Neutrophil (primary cell): Measurements from ENCODE around the gene INPP4B.

Experiments
- H3K27ac ChIP-seq: fragments of 200-600 bp; sonication (generic); 2 replicates; pipeline ENCODE4 v1.5.1; 2016; ENCODE audit warnings: mild to moderate bottlenecking, moderate library complexity
- H3K27me3 ChIP-seq: fragments of 200-600 bp; sonication (generic); 2 replicates; pipeline ENCODE4 v1.6.0; 2016; ENCODE audit warnings: mild to moderate bottlenecking
- H3K36me3 ChIP-seq: fragments of 200-600 bp; sonication (generic); 2 replicates; pipeline ENCODE4 v1.5.1; 2017
- H3K4me1 ChIP-seq, 2 experiments: fragments of 200-600 bp in 1 of 2; sonication (generic) in 1 of 2; 1 replicate in 1 of 2; 2 replicates in 1 of 2; pipeline versions ENCODE4 v1.5.1 to v1.6.1; 2013 to 2016; ENCODE audit warnings: low read depth in 1 of 2, low read length in 1 of 2, mild to moderate bottlenecking in 1 of 2, moderate library complexity in 1 of 2; ENCODE audit not compliant: control insufficient read depth in 1 of 2, insufficient read depth in 1 of 2
- H3K4me3 ChIP-seq, 2 experiments: fragments of 200-600 bp in 1 of 2; sonication (generic) in 1 of 2; 1 replicate in 1 of 2; 2 replicates in 1 of 2; pipeline ENCODE4 v1.5.1; 2013 to 2016; ENCODE audit warnings: low read depth in 1 of 2, low read length in 1 of 2, mild to moderate bottlenecking in 1 of 2, moderate library complexity in 1 of 2
- H3K9me3 ChIP-seq: fragments of 200-600 bp; sonication (generic); 2 replicates; pipeline ENCODE4 v1.5.1; 2016
- TF ChIP-seq, protein P1 (sequence below): fragments of 200-600 bp; sonication (generic); IDR thresholded peaks from 2 replicates; pipeline ENCODE4 v1.5.1; 2016; ENCODE audit warnings: antibody characterized with exemption

Gene INPP4B

DNA sequence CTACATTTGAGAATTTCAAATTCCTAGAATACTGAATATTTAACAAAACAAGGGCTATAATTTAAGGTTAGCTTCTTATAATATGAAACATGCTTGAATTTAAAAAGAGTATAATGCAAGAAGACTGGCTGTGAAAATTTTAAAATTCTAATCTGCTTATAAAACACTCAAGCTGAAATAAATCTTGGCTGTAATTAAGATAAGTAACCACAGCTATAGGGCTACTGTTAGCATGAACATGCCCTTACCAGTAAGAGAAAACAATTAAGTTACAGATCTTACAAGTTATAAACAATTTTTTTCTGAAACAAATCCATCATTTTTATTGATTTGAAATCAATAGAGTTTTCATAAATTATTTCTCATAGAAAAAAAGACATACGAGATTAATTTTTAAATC is 148.2 kb downstream of the INPP4B start:
- Histone ChIP-seq H3K36me3 (no peaks in the 10 kb centered on the region), H3K4me3 (no peak overlapping the region), H3K4me1 (no peaks in the 10 kb centered on the region), H3K9me3 (no peaks in the 10 kb centered on the region), H3K27ac (no peak overlapping the region), H3K27me3 (no peaks in the 10 kb centered on the region)
- TF ChIP-seq, protein P1, sequence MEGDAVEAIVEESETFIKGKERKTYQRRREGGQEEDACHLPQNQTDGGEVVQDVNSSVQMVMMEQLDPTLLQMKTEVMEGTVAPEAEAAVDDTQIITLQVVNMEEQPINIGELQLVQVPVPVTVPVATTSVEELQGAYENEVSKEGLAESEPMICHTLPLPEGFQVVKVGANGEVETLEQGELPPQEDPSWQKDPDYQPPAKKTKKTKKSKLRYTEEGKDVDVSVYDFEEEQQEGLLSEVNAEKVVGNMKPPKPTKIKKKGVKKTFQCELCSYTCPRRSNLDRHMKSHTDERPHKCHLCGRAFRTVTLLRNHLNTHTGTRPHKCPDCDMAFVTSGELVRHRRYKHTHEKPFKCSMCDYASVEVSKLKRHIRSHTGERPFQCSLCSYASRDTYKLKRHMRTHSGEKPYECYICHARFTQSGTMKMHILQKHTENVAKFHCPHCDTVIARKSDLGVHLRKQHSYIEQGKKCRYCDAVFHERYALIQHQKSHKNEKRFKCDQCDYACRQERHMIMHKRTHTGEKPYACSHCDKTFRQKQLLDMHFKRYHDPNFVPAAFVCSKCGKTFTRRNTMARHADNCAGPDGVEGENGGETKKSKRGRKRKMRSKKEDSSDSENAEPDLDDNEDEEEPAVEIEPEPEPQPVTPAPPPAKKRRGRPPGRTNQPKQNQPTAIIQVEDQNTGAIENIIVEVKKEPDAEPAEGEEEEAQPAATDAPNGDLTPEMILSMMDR = no peak

DNA sequence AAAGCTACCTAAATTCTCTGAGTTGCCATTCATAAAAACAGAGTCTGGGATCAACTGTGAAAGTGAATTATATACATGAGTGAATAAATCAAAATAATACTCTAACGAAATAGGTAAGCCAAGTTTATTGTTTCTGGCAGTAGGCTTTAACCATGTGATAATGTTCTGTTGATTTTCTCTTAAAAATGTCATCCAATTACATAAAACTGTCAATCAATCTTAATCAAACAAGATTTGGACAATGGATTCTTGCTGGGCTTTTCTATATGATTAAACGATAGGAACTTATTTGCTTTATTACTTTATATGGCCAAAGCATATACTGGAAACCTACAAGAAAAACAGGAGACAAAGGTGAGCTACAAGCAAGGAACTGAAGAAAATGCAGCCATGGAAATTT is 148.8 kb downstream of the INPP4B start:
- Histone ChIP-seq H3K27ac (no peak overlapping the region), H3K36me3 (no peaks in the 10 kb centered on the region), H3K4me1 (no peaks in the 10 kb centered on the region), H3K9me3 (no peaks in the 10 kb centered on the region), H3K4me3 (no peak overlapping the region), H3K27me3 (no peaks in the 10 kb centered on the region)
- TF ChIP-seq, protein P1 = no peak

DNA sequence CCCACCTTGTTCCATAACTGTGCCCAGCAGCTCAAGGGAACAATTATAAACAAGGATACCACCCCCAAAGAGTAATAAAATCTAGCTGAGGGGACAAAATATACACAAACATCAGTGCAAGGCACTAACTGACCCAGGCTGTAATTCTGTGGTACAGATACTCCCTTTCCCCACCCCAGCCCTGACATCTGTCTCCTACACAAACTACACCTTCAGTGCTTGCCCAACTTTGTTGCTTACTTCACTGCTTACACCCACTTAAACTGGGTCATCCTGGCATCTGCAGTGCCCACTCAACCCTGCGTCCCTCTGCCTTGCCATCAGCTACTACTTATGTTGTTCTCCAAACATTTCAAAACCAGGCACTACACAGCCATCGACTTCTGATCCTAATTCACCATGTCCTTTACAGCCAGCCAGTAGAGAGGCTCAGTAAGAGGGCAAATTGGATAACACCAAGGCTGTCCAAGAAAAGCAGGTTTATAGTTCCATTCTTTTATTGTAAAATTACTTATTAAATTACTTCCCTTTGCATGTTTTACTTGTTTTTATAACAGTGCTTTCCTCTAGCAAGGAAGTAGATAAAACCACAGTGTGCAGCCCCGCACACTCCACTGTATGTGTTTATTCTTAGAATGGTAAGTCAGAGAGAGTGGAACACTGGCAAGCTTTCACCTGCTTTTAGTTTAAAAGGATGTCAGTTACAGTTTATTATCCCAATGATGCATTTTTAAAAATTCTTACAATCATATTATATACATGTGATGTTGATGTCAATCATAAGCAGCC is 149.6 kb downstream of the INPP4B start:
- Histone ChIP-seq H3K4me1 (no peaks in the 10 kb centered on the region), H3K9me3 (no peaks in the 10 kb centered on the region), H3K36me3 (no peaks in the 10 kb centered on the region), H3K27ac (no peak overlapping the region), H3K27me3 (no peaks in the 10 kb centered on the region), H3K4me3 (no peak overlapping the region)
- TF ChIP-seq, protein P1 = no peak

DNA sequence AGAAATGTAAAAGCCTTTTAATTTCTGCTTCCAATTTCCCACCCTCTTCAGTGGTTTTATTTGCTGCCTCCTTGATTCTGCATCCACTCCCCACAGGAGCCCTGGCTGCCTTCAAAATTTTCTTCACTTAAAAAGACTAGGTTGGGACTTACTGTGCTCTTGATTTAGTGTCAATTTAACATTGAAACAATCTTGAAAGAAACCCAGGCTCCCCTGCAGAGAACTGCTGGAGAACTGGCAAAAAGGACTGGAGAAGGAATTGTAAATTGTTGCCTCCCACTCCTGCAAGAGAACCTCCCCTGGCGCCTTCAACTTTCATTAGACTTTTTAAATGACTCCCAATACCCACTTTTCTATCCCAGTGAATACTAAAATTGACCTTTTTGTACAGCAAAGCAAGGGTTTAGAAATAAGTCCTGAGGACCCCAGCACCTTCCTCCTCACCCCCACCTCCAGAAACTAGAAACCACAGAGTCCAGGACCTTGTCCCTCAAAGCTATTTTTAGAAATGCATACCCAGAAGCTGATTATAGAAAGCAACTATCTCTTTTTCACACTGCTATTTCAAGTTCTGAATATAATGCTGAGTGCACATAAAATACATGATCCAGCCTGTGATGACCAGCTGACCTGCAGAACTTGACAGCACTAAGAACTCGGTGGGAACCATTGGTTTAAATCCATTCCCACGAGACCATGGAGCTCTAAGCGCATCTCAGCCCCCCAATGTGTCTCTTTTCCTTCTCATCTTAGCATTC is 155.5 kb downstream of the INPP4B start:
- no peak overlapping the region for H3K4me3 ChIP-seq
- H3K27ac ChIP-seq = no peak overlapping the region
- no peaks in the 10 kb centered on the region for H3K9me3 ChIP-seq
- TF ChIP-seq, protein P1 = no peak
- H3K36me3 ChIP-seq = no peaks in the 10 kb centered on the region
- no peaks in the 10 kb centered on the region for H3K27me3 ChIP-seq
- H3K4me1 ChIP-seq = no peaks in the 10 kb centered on the region

DNA sequence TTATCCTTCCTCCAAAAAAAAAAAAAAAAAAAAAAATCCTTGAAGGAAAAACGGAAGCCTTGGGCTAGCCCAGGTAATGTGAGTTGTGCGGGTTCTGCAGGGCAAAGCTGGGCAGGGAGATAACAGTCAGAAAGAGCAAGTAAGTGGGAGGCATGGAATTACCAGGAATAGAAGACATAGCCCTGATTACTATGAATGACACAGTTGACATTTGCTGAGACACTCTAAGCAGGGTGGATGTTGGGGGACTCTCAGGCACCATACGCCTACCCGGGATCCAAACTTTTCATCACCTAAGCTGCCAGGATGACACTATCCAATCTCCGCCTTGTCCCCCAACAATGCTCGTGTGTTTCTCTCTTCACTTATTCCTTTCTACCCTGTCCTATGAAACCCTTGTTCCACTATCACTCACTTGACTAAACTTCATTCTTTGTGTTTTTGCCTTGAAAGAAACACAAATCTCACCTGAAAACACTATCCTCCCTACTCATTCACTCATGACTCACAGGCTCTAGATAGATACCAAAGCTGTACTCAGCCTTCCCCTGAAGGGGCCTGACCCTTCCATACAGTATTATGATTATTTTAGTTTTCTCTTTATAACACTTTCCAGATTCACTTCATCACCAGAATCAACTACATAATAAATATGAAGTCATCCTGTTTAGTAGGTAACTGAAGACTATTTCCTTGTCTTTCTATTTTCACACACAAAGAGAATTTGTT is 158.4 kb downstream of the INPP4B start:
- Histone ChIP-seq H3K4me3 (no peak overlapping the region), H3K36me3 (no peaks in the 10 kb centered on the region), H3K27ac (no peak overlapping the region), H3K9me3 (no peaks in the 10 kb centered on the region), H3K4me1 (no peaks in the 10 kb centered on the region), H3K27me3 (no peaks in the 10 kb centered on the region)
- TF ChIP-seq, protein P1 = no peak
